GM23338 (cell line): ENCODE measurements around the gene CLEC2D. TPM values are rescaled to one million over a fixed set of nuclear protein-coding genes. Genes with fewer than 3 reads are reported as not detected.

ENCODE experiments used
- NANOG ChIP-seq: IDR thresholded peaks from 2 replicates; pipeline ENCODE4 v1.6.1; 2016; ENCODE audit warnings: antibody characterized with exemption, borderline replicate concordance
- POLR2AphosphoS5 ChIP-seq: IDR thresholded peaks from 2 replicates; pipeline ENCODE4 v1.6.1; 2016; ENCODE audit warnings: antibody characterized with exemption, low read depth
- REST ChIP-seq: IDR thresholded peaks from one replicate; pipeline ENCODE4 v1.6.1; 2018; ENCODE audit warnings: antibody characterized with exemption; ENCODE audit not compliant: unreplicated experiment
- STAT1 ChIP-seq: IDR thresholded peaks from one replicate; pipeline ENCODE4 v1.6.1; 2016; ENCODE audit warnings: antibody characterized with exemption; ENCODE audit not compliant: unreplicated experiment
- polyA plus RNA-seq: library from polyadenylated mRNA; unstranded; fragments of >200 nt; fragmentation: Nextera tagmentation; extraction: Ambion mirVana; gene quantifications from 2 replicates; pipeline ENCODE4 v1.2.1, GENCODE V29; 2016
- total RNA-seq: library from RNA; depleted of rRNA; stranded (reverse); fragments of >200 nt; shearing (Covaris generic); gene quantifications from 2 replicates; pipeline ENCODE4 v1.2.3, GENCODE V29; 2014
- TF ChIP-seq, protein P1 (sequence below): fragments of 250-450 bp; sonication (Bioruptor Pico); IDR thresholded peaks from 2 replicates; pipeline ENCODE4 v1.5.0; 2020; ENCODE audit warnings: mild to moderate bottlenecking, moderate library complexity

The CLEC2D gene
- total and polyA plus RNA-seq, 2 experiments from 2014 or later, result 6.9 to 7.1 TPM

DNA sequence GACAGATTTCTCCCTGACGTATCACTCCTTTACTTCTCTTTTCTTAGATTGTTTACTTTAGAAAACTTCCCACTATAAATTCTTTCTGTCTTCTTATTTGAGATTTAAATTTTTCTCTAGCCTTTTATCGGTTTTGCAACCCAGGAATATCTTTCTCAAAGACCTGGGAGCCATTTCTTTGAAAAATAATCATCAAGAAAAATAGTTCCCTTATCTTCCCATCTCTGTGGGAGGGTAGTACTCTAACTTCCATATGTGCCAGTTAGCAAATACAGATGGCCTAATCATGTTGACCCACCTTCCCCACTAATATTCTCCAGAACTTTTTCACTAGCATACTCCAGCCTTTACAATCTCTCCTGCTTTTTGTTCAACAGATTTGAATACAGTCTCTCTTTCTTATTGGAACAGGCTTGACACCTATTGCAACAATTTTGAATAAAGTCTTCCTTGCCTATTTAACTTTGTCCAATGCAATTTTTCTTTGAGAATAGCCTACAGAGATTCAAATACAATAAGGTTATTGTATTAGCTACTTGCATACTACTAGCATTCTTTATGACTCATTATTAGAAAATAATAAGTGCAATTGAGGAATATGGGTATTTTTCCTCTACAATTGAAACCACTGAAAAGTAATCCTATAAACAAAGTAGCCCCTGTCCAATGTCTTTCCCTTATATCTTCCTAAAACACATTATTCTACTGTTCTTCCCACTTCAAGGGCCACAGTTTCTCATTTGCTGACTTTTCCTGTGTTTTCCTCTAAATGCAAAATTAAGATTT, 34.4 kb upstream of the CLEC2D start (continued):
- TF ChIP-seq, protein P1, sequence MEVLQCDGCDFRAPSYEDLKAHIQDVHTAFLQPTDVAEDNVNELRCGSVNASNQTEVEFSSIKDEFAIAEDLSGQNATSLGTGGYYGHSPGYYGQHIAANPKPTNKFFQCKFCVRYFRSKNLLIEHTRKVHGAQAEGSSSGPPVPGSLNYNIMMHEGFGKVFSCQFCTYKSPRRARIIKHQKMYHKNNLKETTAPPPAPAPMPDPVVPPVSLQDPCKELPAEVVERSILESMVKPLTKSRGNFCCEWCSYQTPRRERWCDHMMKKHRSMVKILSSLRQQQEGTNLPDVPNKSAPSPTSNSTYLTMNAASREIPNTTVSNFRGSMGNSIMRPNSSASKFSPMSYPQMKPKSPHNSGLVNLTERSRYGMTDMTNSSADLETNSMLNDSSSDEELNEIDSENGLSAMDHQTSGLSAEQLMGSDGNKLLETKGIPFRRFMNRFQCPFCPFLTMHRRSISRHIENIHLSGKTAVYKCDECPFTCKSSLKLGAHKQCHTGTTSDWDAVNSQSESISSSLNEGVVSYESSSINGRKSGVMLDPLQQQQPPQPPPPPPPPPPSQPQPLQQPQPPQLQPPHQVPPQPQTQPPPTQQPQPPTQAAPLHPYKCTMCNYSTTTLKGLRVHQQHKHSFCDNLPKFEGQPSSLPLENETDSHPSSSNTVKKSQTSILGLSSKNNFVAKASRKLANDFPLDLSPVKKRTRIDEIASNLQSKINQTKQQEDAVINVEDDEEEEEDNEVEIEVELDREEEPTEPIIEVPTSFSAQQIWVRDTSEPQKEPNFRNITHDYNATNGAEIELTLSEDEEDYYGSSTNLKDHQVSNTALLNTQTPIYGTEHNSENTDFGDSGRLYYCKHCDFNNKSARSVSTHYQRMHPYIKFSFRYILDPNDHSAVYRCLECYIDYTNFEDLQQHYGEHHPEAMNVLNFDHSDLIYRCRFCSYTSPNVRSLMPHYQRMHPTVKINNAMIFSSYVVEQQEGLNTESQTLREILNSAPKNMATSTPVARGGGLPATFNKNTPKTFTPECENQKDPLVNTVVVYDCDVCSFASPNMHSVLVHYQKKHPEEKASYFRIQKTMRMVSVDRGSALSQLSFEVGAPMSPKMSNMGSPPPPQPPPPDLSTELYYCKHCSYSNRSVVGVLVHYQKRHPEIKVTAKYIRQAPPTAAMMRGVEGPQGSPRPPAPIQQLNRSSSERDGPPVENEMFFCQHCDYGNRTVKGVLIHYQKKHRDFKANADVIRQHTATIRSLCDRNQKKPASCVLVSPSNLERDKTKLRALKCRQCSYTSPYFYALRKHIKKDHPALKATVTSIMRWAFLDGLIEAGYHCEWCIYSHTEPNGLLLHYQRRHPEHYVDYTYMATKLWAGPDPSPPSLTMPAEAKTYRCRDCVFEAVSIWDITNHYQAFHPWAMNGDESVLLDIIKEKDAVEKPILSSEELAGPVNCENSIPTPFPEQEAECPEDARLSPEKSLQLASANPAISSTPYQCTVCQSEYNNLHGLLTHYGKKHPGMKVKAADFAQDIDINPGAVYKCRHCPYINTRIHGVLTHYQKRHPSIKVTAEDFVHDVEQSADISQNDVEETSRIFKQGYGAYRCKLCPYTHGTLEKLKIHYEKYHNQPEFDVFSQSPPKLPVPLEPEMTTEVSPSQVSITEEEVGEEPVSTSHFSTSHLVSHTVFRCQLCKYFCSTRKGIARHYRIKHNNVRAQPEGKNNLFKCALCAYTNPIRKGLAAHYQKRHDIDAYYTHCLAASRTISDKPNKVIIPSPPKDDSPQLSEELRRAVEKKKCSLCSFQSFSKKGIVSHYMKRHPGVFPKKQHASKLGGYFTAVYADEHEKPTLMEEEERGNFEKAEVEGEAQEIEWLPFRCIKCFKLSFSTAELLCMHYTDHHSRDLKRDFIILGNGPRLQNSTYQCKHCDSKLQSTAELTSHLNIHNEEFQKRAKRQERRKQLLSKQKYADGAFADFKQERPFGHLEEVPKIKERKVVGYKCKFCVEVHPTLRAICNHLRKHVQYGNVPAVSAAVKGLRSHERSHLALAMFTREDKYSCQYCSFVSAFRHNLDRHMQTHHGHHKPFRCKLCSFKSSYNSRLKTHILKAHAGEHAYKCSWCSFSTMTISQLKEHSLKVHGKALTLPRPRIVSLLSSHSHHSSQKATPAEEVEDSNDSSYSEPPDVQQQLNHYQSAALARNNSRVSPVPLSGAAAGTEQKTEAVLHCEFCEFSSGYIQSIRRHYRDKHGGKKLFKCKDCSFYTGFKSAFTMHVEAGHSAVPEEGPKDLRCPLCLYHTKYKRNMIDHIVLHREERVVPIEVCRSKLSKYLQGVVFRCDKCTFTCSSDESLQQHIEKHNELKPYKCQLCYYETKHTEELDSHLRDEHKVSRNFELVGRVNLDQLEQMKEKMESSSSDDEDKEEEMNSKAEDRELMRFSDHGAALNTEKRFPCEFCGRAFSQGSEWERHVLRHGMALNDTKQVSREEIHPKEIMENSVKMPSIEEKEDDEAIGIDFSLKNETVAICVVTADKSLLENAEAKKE (CRISPR knock-in tag), result no peak
- TF ChIP-seq STAT1 (no peak), REST (no peak), NANOG (no peak), POLR2AphosphoS5 (no peak)
